GM12801 (cell line): ENCODE data around the gene CMSS1.

Source experiments
- TF ChIP-seq, protein P1 (sequence below): IDR thresholded peaks from one replicate; pipeline ENCODE4 v1.5.1; 2011; ENCODE audit warnings: control low read depth; ENCODE audit not compliant: insufficient read length; ENCODE audit errors: extremely low read depth

CMSS1 gene

DNA sequence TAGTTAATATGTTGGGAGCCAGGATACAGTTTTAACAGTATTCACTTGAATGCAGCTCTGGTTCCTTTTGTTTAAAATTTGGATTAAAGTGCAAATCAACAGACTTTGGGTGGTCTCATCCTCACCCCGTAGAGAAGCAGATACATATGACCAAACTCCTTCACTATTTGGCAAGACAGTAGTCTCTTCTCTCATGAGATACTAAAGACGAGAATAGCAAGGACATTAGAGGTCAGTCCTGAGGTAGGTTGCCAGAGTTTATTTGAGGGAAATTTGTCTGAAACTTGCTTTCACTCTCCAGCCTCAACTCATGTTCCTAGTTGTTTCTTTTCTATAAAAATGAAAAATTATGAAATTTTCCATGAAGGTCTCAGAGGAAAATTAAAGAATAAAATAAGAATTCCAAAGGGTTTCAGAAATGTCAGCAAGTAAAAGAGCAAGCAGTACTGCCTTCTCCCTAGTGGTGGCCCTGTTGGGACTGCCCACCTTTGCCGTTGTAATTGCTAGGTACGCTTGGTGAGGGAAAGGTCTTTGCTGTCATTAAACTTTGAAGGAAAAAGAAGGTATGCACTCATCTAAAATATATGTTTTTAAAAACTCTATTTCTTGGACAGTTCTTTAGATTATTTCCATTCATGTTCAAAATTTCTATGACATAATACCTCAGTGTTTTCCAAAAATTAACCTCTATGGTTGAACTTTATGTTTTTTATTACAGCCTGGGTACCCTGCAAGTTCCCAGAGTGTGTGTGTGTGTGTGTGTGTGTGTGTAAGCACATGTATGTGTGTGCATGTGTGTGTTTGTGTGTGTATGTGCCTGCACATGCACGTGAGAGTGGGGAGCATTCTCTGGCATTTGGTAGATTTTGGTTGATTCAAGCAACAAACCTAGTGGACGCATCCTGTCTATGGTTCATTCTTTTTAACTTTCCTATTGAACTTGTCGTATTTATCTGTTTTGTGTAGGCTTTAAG is 111.4 kb downstream of the CMSS1 start:
- TF ChIP-seq, protein P1, sequence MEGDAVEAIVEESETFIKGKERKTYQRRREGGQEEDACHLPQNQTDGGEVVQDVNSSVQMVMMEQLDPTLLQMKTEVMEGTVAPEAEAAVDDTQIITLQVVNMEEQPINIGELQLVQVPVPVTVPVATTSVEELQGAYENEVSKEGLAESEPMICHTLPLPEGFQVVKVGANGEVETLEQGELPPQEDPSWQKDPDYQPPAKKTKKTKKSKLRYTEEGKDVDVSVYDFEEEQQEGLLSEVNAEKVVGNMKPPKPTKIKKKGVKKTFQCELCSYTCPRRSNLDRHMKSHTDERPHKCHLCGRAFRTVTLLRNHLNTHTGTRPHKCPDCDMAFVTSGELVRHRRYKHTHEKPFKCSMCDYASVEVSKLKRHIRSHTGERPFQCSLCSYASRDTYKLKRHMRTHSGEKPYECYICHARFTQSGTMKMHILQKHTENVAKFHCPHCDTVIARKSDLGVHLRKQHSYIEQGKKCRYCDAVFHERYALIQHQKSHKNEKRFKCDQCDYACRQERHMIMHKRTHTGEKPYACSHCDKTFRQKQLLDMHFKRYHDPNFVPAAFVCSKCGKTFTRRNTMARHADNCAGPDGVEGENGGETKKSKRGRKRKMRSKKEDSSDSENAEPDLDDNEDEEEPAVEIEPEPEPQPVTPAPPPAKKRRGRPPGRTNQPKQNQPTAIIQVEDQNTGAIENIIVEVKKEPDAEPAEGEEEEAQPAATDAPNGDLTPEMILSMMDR, result no peak

- TF ChIP-seq, protein P1, result no peak
These were observed 112.1 kb downstream of the CMSS1 start for GRCh38 chr3:99929745-99930139.

DNA sequence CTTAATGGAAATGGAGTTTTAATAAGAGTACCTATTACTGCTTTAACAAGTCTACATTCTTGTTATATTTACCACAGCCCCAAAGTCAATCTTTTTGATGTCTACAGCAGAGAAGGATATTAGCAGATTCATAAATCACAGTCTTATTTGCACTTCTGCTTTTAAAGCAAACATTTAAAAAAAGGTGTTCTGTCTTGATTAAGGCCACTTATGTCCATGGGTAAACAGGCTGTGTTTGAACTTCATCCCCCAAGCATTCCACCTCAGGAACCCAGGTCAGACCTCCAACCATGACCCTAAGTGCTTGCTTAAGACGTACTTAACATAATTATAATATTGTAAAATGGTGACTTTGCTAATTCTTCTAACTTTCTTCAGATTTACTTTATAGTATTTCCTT is 113.4 kb downstream of the CMSS1 start:
- TF ChIP-seq, protein P1, result no peak

- TF ChIP-seq, protein P1, result no peak
These were observed 116.5 kb downstream of the CMSS1 start for GRCh38 chr3:99933971-99934750.

- TF ChIP-seq, protein P1, result no peak
These were observed 117.5 kb downstream of the CMSS1 start for GRCh38 chr3:99934975-99935797.

DNA sequence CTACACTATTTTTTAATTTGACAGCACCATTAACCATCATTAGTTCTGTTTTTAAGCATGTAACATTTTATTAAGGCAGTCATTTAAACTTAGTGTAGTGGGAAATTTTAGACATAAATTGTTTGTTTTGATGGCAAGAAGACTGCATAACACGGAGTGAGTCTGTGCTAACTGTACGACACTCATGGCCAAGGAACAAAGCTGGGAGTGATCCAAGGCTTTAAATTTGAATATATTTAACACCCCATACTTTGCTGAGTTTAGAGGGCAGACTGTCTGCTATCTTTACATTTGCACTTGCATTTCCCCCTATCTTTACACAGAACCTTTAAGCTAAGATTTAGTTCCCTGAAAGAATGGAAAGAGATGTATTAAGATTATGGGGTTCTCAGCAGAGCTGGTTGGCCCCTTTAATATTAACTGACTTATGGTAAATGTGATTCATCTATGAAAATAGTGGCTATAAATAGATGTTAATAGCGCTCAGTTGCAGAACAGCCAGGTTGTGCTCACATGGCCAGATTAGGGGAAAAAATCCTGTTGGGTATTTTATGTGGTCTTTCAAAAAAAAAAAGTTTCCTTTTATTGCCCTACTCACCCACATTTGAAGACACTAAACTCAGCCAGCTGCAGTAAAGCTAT is 120.7 kb downstream of the CMSS1 start:
- TF ChIP-seq, protein P1, result no peak

DNA sequence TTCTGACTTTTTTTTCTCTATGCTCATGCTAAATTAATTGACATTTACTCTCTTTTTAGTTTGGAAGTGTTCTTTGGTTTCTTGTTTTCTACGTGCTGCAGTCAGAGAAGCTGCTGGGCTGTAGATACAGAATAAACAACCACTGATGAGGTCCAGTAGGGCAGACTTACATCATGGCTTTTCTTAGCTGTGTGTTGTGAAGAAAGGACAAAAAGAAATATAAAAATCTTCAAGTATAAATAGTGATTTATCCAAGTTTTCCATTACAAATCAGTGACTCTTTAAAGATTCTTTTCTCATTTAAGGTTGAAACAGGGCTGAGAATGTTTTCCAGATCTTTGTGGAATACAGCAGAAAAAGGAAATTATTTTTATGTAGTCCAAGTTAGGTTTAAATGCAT is 122.2 kb downstream of the CMSS1 start:
- TF ChIP-seq, protein P1, result no peak
